BJ (cell line): ENCODE measurements around the gene KIF26B. TPM values are rescaled to one million over a fixed set of nuclear protein-coding genes. Genes with fewer than 3 reads are reported as not detected.

ENCODE experiments used
- CTCF ChIA-PET: fragments of 350-600 bp; formaldehyde crosslinking; extraction: SDS; loops from one replicate; lab custom pipeline; 2021; ENCODE audit warnings: antibody characterized with exemption, inconsistent platforms; lab: Yijun Ruan, JAX
- POLR2A ChIA-PET: fragments of 300-600 bp; sonication (Branson Sonifier 250); formaldehyde crosslinking; extraction: SDS; loops from one replicate; lab custom pipeline; 2021; ENCODE audit warnings: antibody characterized with exemption; lab: Charles Lee
- DNase-seq: peaks from one replicate; pipeline ENCODE4 v3.0.0-alpha.2; 2011; ENCODE audit warnings: low read depth
- H3K27me3 ChIP-seq: 2 replicates; pipeline ENCODE4 v1.6.0; 2011; ENCODE audit warnings: low read length; ENCODE audit not compliant: control insufficient read depth, insufficient read depth
- H3K36me3 ChIP-seq: 2 replicates; pipeline ENCODE4 v1.5.1; 2011; ENCODE audit warnings: low read length; ENCODE audit not compliant: control insufficient read depth, insufficient read depth
- H3K4me3 ChIP-seq: 2 replicates; pipeline ENCODE4 v1.5.1; 2011; ENCODE audit warnings: low read depth, mild to moderate bottlenecking, control low read depth, low read length
- polyA plus RNA-seq: library from polyadenylated mRNA; depleted of rRNA; stranded (reverse); fragments of >200 nt; gene quantifications from 2 replicates; pipeline ENCODE4 v1.2.3, GENCODE V29; 2011
- TF ChIP-seq, protein P1 (sequence below): IDR thresholded peaks from 2 replicates; pipeline ENCODE4 v1.5.1; 2011; ENCODE audit warnings: low read depth, mild to moderate bottlenecking, control low read depth, inconsistent platforms, low read length, moderate library complexity; ENCODE audit not compliant: insufficient read depth

KIF26B gene
- polyA plus RNA-seq, 1 experiment: 2.8 TPM

DNA sequence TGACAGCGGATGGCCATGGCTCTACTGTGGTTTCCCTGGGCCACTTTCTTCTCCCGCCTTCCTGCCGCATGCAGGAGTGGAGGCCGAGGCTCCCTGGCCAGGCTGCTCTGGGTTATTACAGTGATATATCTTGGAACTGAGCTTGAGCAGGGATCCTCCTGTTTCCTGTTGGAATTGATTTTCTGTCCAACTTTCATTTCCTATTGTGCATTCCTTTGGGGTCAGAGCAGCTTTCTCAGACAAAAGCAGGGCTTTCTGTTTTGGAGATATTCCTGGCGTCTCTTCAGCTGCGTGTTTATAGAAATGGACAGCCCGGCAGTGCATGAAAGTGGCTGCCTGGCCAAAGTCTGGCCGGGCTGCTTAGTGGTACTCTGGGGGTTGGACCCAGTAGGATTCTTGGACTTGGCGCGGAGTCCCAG lies 146.4 kb downstream of the KIF26B start:
- Histone ChIP-seq H3K36me3 (peaks cover 2% of the 10 kb centered on the region; the same call in 1 of the 2 replicates), H3K4me3 (no peak overlapping the region), H3K27me3 (no peaks in the 10 kb centered on the region)
- CTCF ChIA-PET: interaction anchor here (0.9 kb wide), 1 partner anchor 11 kb away, joined by 3 read pairs; no protein-coding TSS in a partner anchor
- POLR2A ChIA-PET: interaction anchor here (0.6 kb wide), 1 partner anchor 1175 kb away, joined by 3 read pairs; no protein-coding TSS in a partner anchor
- DNase-seq: no peak
- TF ChIP-seq, protein P1, sequence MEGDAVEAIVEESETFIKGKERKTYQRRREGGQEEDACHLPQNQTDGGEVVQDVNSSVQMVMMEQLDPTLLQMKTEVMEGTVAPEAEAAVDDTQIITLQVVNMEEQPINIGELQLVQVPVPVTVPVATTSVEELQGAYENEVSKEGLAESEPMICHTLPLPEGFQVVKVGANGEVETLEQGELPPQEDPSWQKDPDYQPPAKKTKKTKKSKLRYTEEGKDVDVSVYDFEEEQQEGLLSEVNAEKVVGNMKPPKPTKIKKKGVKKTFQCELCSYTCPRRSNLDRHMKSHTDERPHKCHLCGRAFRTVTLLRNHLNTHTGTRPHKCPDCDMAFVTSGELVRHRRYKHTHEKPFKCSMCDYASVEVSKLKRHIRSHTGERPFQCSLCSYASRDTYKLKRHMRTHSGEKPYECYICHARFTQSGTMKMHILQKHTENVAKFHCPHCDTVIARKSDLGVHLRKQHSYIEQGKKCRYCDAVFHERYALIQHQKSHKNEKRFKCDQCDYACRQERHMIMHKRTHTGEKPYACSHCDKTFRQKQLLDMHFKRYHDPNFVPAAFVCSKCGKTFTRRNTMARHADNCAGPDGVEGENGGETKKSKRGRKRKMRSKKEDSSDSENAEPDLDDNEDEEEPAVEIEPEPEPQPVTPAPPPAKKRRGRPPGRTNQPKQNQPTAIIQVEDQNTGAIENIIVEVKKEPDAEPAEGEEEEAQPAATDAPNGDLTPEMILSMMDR: no peak

DNA sequence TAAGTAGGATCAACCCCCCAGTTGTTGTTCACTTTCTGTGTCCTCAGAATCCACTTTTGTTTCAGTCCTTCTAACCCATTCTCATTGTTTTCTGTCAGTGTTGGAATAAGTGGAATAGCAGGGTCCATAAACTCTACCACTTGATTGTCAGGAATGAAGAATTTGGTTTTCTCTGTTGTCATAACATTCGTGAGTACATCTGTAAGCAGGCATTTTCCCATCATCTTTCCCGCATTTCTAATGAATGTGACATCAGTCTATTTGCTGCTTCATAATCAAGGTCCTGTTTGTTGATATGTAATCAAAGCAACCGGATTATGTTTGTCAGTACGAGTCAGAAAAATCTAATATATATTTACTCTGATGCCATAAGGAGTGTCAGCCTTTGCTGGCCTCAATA lies 147.1 kb downstream of the KIF26B start:
- H3K27me3 ChIP-seq: no peaks in the 10 kb centered on the region
- ChIA-PET POLR2A (no interaction called here), CTCF (no interaction called here)
- no peak for DNase-seq
- H3K4me3 ChIP-seq: no peak overlapping the region
- no peaks in the 10 kb centered on the region for H3K36me3 ChIP-seq
- TF ChIP-seq, protein P1: no peak

DNA sequence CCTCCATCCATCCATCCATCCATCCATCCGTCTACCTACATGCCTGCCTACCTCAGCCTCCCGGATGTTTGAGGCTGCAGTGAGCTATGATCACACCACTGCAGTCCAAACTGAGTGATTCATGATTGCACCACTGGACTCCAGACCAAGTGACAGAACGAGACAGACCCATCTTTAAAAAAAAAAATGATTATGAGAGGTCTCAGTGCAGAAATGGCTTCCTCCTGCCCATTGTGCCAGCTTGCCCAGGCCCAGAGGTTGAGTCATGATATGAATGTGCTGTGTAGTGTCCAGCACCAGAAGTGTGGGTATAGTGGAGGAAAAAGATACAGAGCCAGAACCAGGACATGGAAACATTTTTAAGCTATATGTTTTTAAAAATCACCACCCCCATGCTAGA lies 149.9 kb downstream of the KIF26B start:
- Histone ChIP-seq H3K4me3 (no peak overlapping the region), H3K27me3 (no peaks in the 10 kb centered on the region), H3K36me3 (no peaks in the 10 kb centered on the region)
- no peak for DNase-seq
- ChIA-PET CTCF (interaction anchor here (0.6 kb wide), 1 partner anchor 138 kb away, joined by 3 read pairs; no protein-coding TSS in a partner anchor), POLR2A (no interaction called here)
- TF ChIP-seq, protein P1: no peak

DNA sequence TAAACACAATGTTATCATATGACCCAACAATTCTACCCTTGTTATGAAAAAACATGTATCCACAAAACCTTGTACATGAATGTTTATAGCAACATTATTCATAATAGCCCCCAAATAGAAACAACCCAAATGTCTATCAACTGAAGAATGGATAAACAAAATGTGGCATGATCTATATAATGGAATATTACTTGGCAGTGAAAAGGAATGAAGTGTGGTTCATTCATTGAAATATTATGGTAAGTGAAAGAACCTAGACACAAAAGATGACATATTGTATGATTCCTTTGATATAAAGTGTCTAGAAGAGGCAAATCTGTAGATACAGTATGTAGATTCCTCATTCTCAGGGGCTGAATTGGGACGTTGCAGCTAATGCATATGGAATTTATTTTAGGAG lies 151.2 kb downstream of the KIF26B start:
- H3K36me3 ChIP-seq: no peaks in the 10 kb centered on the region
- DNase-seq: no peak
- no peaks in the 10 kb centered on the region for H3K27me3 ChIP-seq
- TF ChIP-seq, protein P1: no peak
- POLR2A ChIA-PET: no interaction called here
- H3K4me3 ChIP-seq: no peak overlapping the region
- CTCF ChIA-PET: no interaction called here

DNA sequence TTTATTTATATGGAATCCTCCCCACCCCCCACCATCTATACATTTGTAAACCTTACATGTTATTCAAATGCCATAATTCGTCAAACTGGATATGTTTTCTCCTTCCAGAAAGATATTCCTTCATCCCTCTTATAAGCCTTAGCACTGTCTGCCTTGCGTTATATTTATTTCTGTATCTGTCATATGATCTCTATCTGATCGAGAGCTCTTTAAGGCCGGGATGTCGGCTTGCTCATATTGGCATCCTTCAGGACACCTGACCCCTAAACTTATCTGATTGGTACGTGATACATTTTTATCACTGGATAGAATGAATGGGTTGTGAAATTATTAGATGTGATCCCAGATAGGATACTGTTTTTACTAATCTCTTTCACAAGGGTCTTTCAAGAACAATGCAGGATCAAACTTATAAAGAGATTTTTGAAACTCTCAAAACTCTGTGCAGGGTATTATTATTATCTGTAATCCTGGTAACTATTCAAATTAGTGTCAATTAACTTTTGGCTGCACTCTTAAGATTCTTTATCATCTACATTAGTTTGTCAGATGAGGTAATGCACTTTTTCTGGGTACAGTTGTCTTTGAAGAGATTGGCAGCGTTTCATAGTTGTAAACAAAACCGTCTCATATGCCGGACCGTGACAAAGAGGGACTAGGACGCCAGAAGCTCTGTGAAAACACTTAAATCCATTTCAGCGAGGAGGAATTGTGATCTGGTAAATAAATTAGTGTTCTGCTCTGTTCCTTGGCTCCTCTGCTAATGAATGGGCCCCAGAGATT lies 152.0 kb downstream of the KIF26B start:
- POLR2A ChIA-PET: no interaction called here
- DNase-seq: no peak
- CTCF ChIA-PET: interaction anchor here (0.6 kb wide), 1 partner anchor 148 kb away, joined by 3 read pairs; no protein-coding TSS in a partner anchor
- TF ChIP-seq, protein P1: no peak
- no peak overlapping the region for H3K4me3 ChIP-seq
- H3K27me3 ChIP-seq: no peaks in the 10 kb centered on the region
- no peaks in the 10 kb centered on the region for H3K36me3 ChIP-seq
